H1 (cell line): ENCODE measurements around the gene ELOVL1.

Source experiments
- CHD1 ChIP-seq: IDR thresholded peaks from 2 replicates; pipeline ENCODE4 v1.6.1; 2012; ENCODE audit warnings: low read depth, low read length, improper control_type of control experiment
- CTCF ChIP-seq, 3 experiments: IDR thresholded peaks; 1 replicate in 2 of 3; 2 replicates in 1 of 3; pipeline versions ENCODE4 v1.5.1 to v1.6.1; 2011; ENCODE audit warnings: low read length in 3 of 3, mild to moderate bottlenecking in 3 of 3, inconsistent platforms in 2 of 3, low read depth in 1 of 3, moderate library complexity in 1 of 3; ENCODE audit not compliant: insufficient read depth in 1 of 3; ENCODE audit errors: control extremely low read depth in 1 of 3
- EZH2 ChIP-seq: fragments of 200-600 bp; sonication (generic); IDR thresholded peaks from 2 replicates; pipeline ENCODE4 v1.7.1; 2012; ENCODE audit warnings: low read depth, mild to moderate bottlenecking, moderate library complexity, low read length, inconsistent platforms; ENCODE audit not compliant: severe bottlenecking
- MAX ChIP-seq: IDR thresholded peaks from 2 replicates; pipeline ENCODE4 v1.6.1; 2012; ENCODE audit warnings: inconsistent platforms
- POLR2AphosphoS5 ChIP-seq: IDR thresholded peaks from 2 replicates; pipeline ENCODE4 v1.6.1; 2011; ENCODE audit warnings: low read depth, low read length
- RAD21 ChIP-seq, 2 experiments: IDR thresholded peaks in 1 of 2; conservative IDR thresholded peaks in 1 of 2; 2 replicates each; pipeline ENCODE4 v1.6.1; 2011; ENCODE audit warnings: low read depth in 2 of 2, low read length in 2 of 2, improper control_type of control experiment in 1 of 2, inconsistent platforms in 1 of 2, mild to moderate bottlenecking in 1 of 2, moderate library complexity in 1 of 2

GRCh38 chr1:43316738-43317520 is 50.9 kb downstream of the ELOVL1 start:
- TF ChIP-seq CHD1 = no peak
- TF ChIP-seq EZH2 = no peak
- no peak for TF ChIP-seq POLR2AphosphoS5
- TF ChIP-seq CTCF (IDR thresholded peaks at IDR 0.05; ENCODE audit: control extremely low read depth in 1 of 3, insufficient read depth in 1 of 3, low read depth in 1 of 3, low read length in 3 of 3) = peak; percentile 14 to 52 (median 38); a peak in 2 of 4 replicates
- no peak for TF ChIP-seq MAX
- TF ChIP-seq RAD21 (IDR thresholded peaks at IDR 0.05 in 1 of 2, conservative IDR thresholded peaks at IDR 0.05 in 1 of 2; ENCODE audit: low read depth in 2 of 2, low read length in 2 of 2) = peak; percentile 2 to 36; a peak in 1 of 4 replicates
